HUES6 (cell line): ENCODE data around the gene ZBTB4.

Experiments used
- H3K27ac ChIP-seq: 2 replicates; pipeline ENCODE4 v1.7.0; 2013; ENCODE audit warnings: low read depth, mild to moderate bottlenecking, low read length, inconsistent platforms
- H3K27me3 ChIP-seq: 2 replicates; pipeline ENCODE4 v1.6.1; 2013; ENCODE audit warnings: low read length; ENCODE audit not compliant: control insufficient read depth, insufficient read depth
- H3K36me3 ChIP-seq: 2 replicates; pipeline ENCODE4 v1.6.1; 2013; ENCODE audit warnings: low read length; ENCODE audit not compliant: control insufficient read depth, insufficient read depth
- H3K4me1 ChIP-seq: 2 replicates; pipeline ENCODE4 v1.6.1; 2013; ENCODE audit warnings: low read length; ENCODE audit not compliant: control insufficient read depth, insufficient read depth
- H3K4me3 ChIP-seq: 2 replicates; pipeline ENCODE4 v1.5.1; 2013; ENCODE audit warnings: low read depth, low read length
- H3K9ac ChIP-seq: one replicate; pipeline ENCODE4 v1.6.1; 2013; ENCODE audit warnings: mild to moderate bottlenecking, low read length
- H3K9me3 ChIP-seq: 2 replicates; pipeline ENCODE4 v1.6.1; 2013; ENCODE audit warnings: low read depth, low read length; ENCODE audit not compliant: control insufficient read depth, insufficient read depth

Gene ZBTB4

DNA sequence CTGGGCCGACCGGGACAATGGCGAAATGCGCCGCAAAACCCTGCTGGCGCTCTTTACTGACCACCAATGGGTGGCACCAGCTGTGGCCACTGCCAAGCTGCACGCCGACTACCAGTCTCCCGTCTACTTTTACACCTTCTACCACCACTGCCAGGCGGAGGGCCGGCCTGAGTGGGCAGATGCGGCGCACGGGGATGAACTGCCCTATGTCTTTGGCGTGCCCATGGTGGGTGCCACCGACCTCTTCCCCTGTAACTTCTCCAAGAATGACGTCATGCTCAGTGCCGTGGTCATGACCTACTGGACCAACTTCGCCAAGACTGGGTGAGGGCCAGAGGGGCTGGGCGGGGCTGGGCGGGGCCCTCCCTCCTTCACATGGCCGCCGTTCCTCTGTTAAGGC is 63.6 kb downstream of the ZBTB4 start:
- no peak overlapping the region for H3K4me3 ChIP-seq
- H3K9ac ChIP-seq: no peak overlapping the region
- H3K27me3 ChIP-seq: no peaks in the 10 kb centered on the region
- no peak overlapping the region for H3K27ac ChIP-seq
- H3K36me3 ChIP-seq: peaks cover 41% of the 10 kb centered on the region
- peaks cover 9% of the 10 kb centered on the region; the same call in 1 of the 2 replicates for H3K4me1 ChIP-seq
- no peaks in the 10 kb centered on the region for H3K9me3 ChIP-seq

DNA sequence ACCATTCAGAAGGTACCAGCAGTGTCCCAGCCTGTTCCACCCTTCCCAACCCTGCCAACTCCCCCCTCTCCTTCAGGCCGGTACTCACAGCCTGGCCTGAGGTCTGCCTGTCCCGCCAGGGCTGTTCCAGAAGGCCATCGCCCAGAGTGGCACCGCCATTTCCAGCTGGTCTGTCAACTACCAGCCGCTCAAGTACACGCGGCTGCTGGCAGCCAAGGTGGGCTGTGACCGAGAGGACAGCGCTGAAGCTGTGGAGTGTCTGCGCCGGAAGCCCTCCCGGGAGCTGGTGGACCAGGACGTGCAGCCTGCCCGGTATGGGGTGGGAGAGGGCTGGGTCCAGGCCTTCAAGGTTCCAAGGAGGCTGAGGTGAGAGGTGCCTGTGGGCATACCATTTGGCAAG is 64.6 kb downstream of the ZBTB4 start:
- H3K9me3 ChIP-seq: no peaks in the 10 kb centered on the region
- no peaks in the 10 kb centered on the region for H3K27me3 ChIP-seq
- H3K4me3 ChIP-seq: no peak overlapping the region
- H3K36me3 ChIP-seq: peaks cover 50% of the 10 kb centered on the region
- no peak overlapping the region for H3K9ac ChIP-seq
- H3K27ac ChIP-seq: no peak overlapping the region
- H3K4me1 ChIP-seq: peaks cover 3% of the 10 kb centered on the region; the same call in 1 of the 2 replicates

DNA sequence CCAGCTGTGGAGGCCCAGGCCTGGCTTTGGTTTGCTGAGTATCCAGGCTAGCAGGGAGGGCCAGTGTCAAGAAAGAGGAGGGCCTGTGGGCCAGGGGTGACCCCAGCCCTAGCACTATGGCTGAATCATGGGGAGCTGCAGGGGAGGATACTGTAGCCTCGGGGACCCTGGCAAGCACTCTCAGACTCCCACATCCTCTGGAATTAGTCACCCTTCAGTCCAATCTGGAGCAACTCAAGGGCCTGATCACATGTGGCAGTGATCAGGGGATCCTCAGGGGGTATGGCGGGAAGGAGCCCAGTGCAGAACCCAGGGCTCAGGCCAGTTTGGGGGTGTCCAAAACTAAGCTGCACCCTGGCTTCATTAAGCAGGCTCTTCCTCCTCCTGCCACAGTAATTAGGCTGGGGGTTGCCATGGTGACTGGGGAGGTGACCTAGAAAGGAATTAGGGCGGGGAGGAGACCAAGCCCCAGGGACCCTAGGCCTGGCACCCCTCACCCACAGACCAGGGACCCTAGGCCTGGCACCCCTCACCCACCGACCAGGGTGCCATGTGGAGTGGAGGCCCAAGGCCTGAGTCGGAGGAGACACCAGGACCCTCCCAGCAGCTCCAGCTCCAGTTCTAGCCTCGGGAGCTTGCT is 66.0 kb downstream of the ZBTB4 start:
- H3K9ac ChIP-seq: no peak overlapping the region
- H3K27ac ChIP-seq: no peak overlapping the region
- H3K36me3 ChIP-seq: peaks cover 64% of the 10 kb centered on the region

DNA sequence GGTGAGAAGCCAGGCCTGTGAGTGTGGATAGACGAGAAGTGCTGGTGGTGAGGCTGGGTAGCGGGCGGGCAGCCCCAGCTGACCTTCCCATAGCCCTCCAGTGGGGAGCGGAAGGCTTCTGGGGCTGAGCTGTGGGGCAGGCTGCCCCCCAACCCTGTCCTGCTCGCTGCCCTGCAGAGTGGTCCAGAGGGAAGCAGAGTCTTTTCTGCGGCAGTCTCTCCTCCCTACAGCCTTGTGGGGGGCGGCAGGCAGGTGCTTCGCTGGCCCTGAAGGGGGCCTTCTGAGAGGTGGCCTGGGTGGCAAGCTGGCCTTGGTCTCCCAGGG is 68.0 kb downstream of the ZBTB4 start:
- no peaks in the 10 kb centered on the region for H3K9me3 ChIP-seq
- no peak overlapping the region for H3K9ac ChIP-seq
- H3K4me3 ChIP-seq: no peak overlapping the region
- H3K27me3 ChIP-seq: peaks cover 4% of the 10 kb centered on the region; the same call in 1 of the 2 replicates
- no peak overlapping the region for H3K27ac ChIP-seq
- H3K4me1 ChIP-seq: peaks cover 18% of the 10 kb centered on the region
- peaks cover 51% of the 10 kb centered on the region for H3K36me3 ChIP-seq

More for the DNA sequence above, 66.0 kb downstream of the ZBTB4 start:
- peaks cover 3% of the 10 kb centered on the region; the same call in 1 of the 2 replicates for H3K27me3 ChIP-seq
- H3K9me3 ChIP-seq: no peaks in the 10 kb centered on the region
- H3K4me3 ChIP-seq: no peak overlapping the region
- 0 out of 2 replicates have a peak, but pooled peaks cover 6% of the 10 kb centered on the region for H3K4me1 ChIP-seq

DNA sequence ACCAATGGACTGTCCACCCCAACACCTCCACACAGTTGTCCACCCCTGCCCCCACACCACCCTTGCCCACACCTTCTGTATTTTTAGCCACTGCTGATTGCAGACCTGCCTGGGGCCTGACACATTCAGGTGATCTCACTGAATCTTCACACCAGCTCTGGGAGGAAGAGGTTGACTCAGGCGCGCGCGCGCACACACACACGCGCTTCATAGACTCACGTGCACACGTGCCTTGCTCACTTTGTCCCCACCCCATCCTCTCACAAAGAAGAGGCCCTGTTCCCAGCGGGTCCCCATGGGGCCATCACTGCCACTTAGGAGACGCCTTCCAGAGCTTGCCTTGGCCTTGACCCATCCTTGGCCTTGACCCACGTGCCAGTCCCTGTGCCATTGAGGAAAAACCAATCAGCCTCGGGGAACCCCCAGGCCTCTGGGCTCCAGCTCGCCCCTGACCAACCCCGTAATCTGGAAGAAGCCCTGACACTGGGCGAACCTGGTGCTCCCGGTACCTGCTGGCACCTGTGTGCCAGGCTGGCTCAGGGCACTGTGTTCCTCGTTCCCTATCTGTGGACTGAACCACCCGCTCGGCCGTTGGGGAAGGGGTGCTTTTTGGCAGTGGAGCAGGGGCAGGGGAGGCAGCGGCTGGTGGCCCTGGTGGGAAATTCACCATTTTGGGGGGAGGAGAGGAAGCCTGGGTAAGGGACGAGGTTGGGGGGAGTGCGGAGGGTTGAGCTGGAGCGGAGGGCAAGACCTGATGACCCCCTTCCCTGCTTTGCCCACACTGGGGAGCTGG is 68.6 kb downstream of the ZBTB4 start:
- no peaks in the 10 kb centered on the region for H3K9me3 ChIP-seq
- H3K4me3 ChIP-seq: no peak overlapping the region
- H3K4me1 ChIP-seq: peaks cover 22% of the 10 kb centered on the region
- H3K27ac ChIP-seq: no peak overlapping the region
- H3K36me3 ChIP-seq: peaks cover 46% of the 10 kb centered on the region
- H3K9ac ChIP-seq: no peak overlapping the region
- peaks cover 4% of the 10 kb centered on the region; the same call in 1 of the 2 replicates for H3K27me3 ChIP-seq

DNA sequence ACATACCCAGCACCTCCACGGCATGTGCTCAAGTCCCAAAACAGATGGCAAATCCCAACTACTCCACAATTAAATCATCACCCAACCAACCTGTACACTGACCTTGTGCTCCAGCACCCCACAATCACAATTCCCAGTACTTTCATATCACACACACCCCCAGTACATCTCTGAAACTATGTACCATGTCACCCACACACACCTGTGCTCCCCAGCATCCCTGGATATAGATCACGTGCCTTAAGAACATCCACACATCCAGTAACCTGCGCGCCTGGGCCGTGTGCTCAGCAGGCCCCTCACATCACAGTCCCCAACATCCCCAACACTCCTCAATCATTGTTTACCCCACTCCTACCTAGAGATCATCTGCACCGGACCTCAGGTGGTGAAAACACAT is 69.7 kb downstream of the ZBTB4 start:
- H3K9ac ChIP-seq: no peak overlapping the region
- H3K4me1 ChIP-seq: peaks cover 22% of the 10 kb centered on the region
- H3K27me3 ChIP-seq: peaks cover 4% of the 10 kb centered on the region; the same call in 1 of the 2 replicates
- H3K4me3 ChIP-seq: no peak overlapping the region
- peaks cover 34% of the 10 kb centered on the region for H3K36me3 ChIP-seq
- H3K9me3 ChIP-seq: no peaks in the 10 kb centered on the region
- no peak overlapping the region for H3K27ac ChIP-seq
